Smooth muscle cell of the brain vasculature (primary cell): ENCODE measurements around the gene PRORP.
"Not testable (repeated sequence)": the region's sequence is repeated elsewhere in the genome, so short reads cannot be mapped to it uniquely, and the experiment has no call there.

ENCODE experiments used
- DNase-seq: peaks from one replicate; pipeline ENCODE4 v3.0.0-alpha.2; 2012; ENCODE audit warnings: low read depth, low spot score

PRORP gene

GRCh38 chr14:35134329-35135123 is 12.2 kb downstream of the PRORP start:
- DNase-seq = no peak

GRCh38 chr14:35138585-35138984 is 16.2 kb downstream of the PRORP start:
- no peak for DNase-seq

- DNase-seq = no peak
These were observed 18.6 kb downstream of the PRORP start for GRCh38 chr14:35140718-35141581.

- no peak for DNase-seq
These were observed 21.7 kb downstream of the PRORP start for GRCh38 chr14:35144029-35144428.

- no peak for DNase-seq
These were observed 24.4 kb downstream of the PRORP start for GRCh38 chr14:35146711-35147149.

GRCh38 chr14:35147186-35147585 is 24.8 kb downstream of the PRORP start:
- DNase-seq = no peak

- DNase-seq = no peak
These were observed 25.4 kb downstream of the PRORP start for GRCh38 chr14:35147711-35148110.

- no peak for DNase-seq
These were observed 26.9 kb downstream of the PRORP start for GRCh38 chr14:35149239-35149638.

- not testable (repeated sequence) for DNase-seq
These were observed 30.2 kb downstream of the PRORP start for GRCh38 chr14:35152531-35152930.

- DNase-seq = no peak
These were observed 31.7 kb downstream of the PRORP start for GRCh38 chr14:35154016-35154415.

GRCh38 chr14:35155962-35156361 is 33.6 kb downstream of the PRORP start:
- DNase-seq = no peak

GRCh38 chr14:35158491-35158890 is 36.1 kb downstream of the PRORP start:
- no peak for DNase-seq

GRCh38 chr14:35158951-35159653 is 36.8 kb downstream of the PRORP start:
- no peak for DNase-seq

- DNase-seq = peak; percentile 52
These were observed 37.5 kb downstream of the PRORP start for GRCh38 chr14:35159742-35160409.

- no peak for DNase-seq
These were observed 38.9 kb downstream of the PRORP start for GRCh38 chr14:35161231-35161630.

GRCh38 chr14:35163384-35163783 is 41.0 kb downstream of the PRORP start:
- no peak for DNase-seq

- no peak for DNase-seq
These were observed 42.5 kb downstream of the PRORP start for GRCh38 chr14:35164849-35165248.

GRCh38 chr14:35167496-35167895 is 45.1 kb downstream of the PRORP start:
- no peak for DNase-seq
